Occipital lobe (tissue), 2 donors: ENCODE results near the gene SERPINA12. TPM values are rescaled to one million over a fixed set of nuclear protein-coding genes. Genes with fewer than 3 reads are reported as not detected.

ENCODE experiments used
- DNase-seq: peaks from one replicate; lab custom pipeline; 2025; lab: John Stamatoyannopoulos, UW
- total RNA-seq: library from RNA; depleted of rRNA; stranded (reverse); fragments of >200 nt; gene quantifications from one replicate; pipeline ENCODE4 v1.2.3, GENCODE V29; 2014

The SERPINA12 gene
- not detected for total RNA-seq

- no peak for DNase-seq
Observed at GRCh38 chr14:94509356-94509755, at the start of gene SERPINA12. SERPINA12 (minus strand) TSS chr14:94509469; CDS start chr14:94498397, 11,072 bp downstream.

GRCh38 chr14:94558842-94559241, 49.6 kb upstream of the SERPINA12 start:
- DNase-seq, result no peak

- no peak for DNase-seq
Observed at GRCh38 chr14:94557327-94557726, 48.1 kb upstream of the SERPINA12 start.

GRCh38 chr14:94555991-94556390, 46.7 kb upstream of the SERPINA12 start:
- no peak for DNase-seq

GRCh38 chr14:94550041-94550440, 40.8 kb upstream of the SERPINA12 start:
- no peak for DNase-seq

- peak; percentile 21 for DNase-seq
Observed at GRCh38 chr14:94548999-94549985, 40.0 kb upstream of the SERPINA12 start.

- no peak for DNase-seq
Observed at GRCh38 chr14:94548131-94548998, 39.1 kb upstream of the SERPINA12 start.

- DNase-seq, result no peak
Observed at GRCh38 chr14:94547726-94548125, 38.5 kb upstream of the SERPINA12 start.

GRCh38 chr14:94547151-94547680, 37.9 kb upstream of the SERPINA12 start:
- DNase-seq, result no peak

- DNase-seq, result peak; percentile 78
Observed at GRCh38 chr14:94545131-94545841, 36.0 kb upstream of the SERPINA12 start.

GRCh38 chr14:94544726-94545125, 35.5 kb upstream of the SERPINA12 start:
- DNase-seq, result no peak

GRCh38 chr14:94543449-94544124, 34.3 kb upstream of the SERPINA12 start:
- DNase-seq, result no peak

- no peak for DNase-seq
Observed at GRCh38 chr14:94542811-94543440, 33.7 kb upstream of the SERPINA12 start.

GRCh38 chr14:94542111-94542810, 33.0 kb upstream of the SERPINA12 start:
- no peak for DNase-seq

GRCh38 chr14:94541234-94541975, 32.1 kb upstream of the SERPINA12 start:
- no peak for DNase-seq

GRCh38 chr14:94540031-94540794, 30.9 kb upstream of the SERPINA12 start:
- DNase-seq, result no peak

GRCh38 chr14:94539181-94539580, 29.9 kb upstream of the SERPINA12 start:
- DNase-seq, result no peak
